Subcutaneous adipose tissue (tissue), 4 donors: ENCODE measurements around the gene BCAS4. TPM values are rescaled to one million over a fixed set of nuclear protein-coding genes. Genes with fewer than 3 reads are reported as not detected.

Experiments
- total RNA-seq, 4 donors: library from RNA; depleted of rRNA; stranded (reverse); fragments of >200 nt; gene quantifications; one replicate each; pipeline ENCODE4 v1.1.0, GENCODE V29; 2016
- TF ChIP-seq, protein P1 (sequence below): fragments of 450-650 bp; IDR thresholded peaks from one replicate; pipeline ENCODE4 v1.5.1; 2016; ENCODE audit warnings: low read depth, mild to moderate bottlenecking, control low read depth, antibody characterized with exemption, moderate library complexity

BCAS4 gene
- total RNA-seq, 4 donors from 2014 or later, result 0.49 to 14.8 (median 4.3) TPM

DNA sequence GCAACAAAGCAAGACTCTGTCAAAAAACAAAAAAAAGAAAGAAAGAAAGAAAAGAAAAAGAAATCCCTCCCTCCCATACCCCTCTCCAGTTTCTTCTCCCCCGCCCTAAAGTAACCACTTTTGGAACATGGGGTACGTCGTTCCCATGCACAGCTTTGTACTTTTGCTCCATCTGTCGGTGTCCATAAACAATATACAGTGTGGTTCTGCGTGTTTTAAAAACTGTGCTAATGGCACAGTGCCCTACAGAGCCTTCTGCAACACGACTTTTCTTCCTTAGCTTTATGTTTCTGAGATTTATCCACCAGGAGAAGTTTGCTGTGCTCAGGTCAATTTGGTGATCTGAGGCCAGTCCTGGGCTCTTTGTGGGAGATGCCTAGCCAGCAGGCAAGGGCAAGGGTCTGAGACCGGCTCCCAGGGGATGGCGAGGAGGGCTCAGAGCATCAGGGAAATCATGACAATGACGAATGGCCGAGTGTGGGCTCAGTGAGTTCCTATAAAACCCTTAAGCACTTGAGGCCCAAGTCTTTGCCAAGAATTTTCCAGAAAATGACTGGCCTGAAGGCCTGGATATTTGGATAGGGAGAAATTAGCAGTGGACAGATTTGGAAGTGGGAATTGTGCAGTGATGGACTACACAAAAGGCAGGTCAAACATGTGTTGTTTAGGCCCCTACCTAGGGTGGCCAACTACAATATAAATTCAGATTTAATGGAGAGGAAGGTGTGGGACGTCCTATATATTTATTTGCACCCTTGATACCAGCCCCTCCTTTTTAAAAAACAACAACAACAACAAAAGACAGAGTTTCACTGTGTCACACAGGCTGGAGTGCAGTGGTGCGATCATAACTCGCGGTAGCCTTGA is 1.9 kb upstream of the BCAS4 start:
- TF ChIP-seq, protein P1, sequence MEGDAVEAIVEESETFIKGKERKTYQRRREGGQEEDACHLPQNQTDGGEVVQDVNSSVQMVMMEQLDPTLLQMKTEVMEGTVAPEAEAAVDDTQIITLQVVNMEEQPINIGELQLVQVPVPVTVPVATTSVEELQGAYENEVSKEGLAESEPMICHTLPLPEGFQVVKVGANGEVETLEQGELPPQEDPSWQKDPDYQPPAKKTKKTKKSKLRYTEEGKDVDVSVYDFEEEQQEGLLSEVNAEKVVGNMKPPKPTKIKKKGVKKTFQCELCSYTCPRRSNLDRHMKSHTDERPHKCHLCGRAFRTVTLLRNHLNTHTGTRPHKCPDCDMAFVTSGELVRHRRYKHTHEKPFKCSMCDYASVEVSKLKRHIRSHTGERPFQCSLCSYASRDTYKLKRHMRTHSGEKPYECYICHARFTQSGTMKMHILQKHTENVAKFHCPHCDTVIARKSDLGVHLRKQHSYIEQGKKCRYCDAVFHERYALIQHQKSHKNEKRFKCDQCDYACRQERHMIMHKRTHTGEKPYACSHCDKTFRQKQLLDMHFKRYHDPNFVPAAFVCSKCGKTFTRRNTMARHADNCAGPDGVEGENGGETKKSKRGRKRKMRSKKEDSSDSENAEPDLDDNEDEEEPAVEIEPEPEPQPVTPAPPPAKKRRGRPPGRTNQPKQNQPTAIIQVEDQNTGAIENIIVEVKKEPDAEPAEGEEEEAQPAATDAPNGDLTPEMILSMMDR, result no peak

- TF ChIP-seq, protein P1, result peak; percentile 61
These were observed 1.3 kb upstream of the BCAS4 start for GRCh38 chr20:50793575-50794016.

GRCh38 chr20:50794181-50794845 is 548 bp upstream of the BCAS4 start:
- TF ChIP-seq, protein P1, result no peak

DNA sequence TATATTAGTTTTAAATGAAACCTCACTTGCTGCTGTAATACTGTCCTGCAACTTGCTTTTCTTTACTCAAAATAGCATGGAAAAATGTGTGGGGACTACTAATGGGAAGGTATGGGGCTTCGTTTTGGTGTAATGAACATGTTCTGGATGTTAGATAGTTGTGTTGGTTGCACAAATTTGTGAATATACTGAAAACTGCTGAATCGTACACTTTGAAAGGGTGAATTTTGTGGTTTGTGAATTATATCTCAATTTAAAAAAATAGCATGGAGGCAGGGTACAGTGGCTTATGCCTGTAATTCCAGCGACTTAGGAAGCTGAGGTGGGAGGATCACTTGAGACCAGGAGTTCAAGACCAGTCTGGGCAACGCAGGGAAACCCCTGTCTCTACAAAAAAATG is 2.3 kb downstream of the BCAS4 start:
- TF ChIP-seq, protein P1, result no peak

DNA sequence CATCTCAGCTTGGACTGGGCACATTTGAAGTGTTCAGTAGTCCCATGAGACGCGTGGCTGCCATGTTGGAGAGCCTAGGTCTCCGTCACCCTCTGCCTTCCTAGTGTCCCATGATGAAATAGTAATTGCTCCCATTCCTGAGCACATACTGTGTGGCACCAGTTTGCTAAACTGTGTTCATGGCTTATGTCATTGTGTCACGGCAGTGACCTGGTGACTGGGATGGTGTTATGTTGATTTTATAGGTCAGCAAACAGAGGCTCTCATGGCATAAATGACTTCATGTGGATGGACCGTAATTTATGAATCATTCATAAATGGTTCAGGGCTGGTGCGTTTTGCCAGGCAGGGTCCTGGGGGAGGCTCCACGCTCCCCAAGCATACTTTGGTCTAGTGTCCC is 3.8 kb downstream of the BCAS4 start:
- TF ChIP-seq, protein P1, result peak; percentile 25

DNA sequence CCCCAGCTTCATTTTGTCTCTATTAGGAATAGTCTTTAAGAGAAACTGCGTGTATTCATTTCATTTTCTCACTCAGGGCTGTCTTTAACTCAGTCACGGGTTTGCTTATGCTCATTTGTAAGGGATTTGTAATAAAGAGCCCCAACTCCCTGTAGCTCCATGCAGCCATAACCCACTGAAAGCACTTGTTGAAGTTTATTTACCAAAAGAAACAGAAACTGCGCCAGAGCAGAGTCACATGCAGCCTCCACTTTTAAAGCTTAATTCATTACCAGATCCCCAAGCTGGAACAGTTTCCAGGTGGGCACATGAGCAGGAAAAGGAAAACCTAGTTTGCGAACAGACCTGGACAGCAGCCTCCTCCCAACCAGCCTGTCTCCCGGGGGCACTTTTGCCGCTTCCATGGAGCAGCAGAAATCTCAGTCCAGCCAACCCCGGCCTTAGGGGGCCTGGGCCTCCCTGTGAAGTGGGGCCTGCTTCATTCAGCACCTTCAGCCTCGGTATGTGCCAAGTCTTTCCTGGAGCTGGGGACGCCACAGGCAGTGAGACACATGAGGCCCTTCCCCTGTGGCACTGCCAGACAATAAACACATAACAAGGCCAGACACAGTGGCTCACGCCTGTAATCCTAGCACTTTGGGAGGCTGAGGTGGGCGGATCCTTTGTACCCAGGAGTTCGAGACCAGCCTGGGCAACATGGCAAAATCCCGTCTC is 4.5 kb downstream of the BCAS4 start:
- TF ChIP-seq, protein P1, result no peak
